Stomach (tissue), 4 donors: ENCODE measurements around the gene OR7G1.

Experiments used
- CTCF ChIP-seq, 7 experiments: fragments of 450-650 bp in 4 of 7; fragments of 200-600 bp in 3 of 7; sonication (generic) in 3 of 7; IDR thresholded peaks; one replicate each; pipeline ENCODE4 v1.5.1; 2016 to 2019; ENCODE audit warnings: antibody characterized with exemption in 7 of 7, control low read depth in 2 of 7, mild to moderate bottlenecking in 1 of 7
- POLR2A ChIP-seq, 4 donors: fragments of 450-650 bp; IDR thresholded peaks; one replicate each; pipeline ENCODE4 v1.6.1; 2016; ENCODE audit warnings: antibody characterized with exemption in 4 of 4, control low read depth in 2 of 4, mild to moderate bottlenecking in 1 of 4, moderate library complexity in 1 of 4
- POLR2AphosphoS5 ChIP-seq, 3 donors: sonication (generic); formaldehyde crosslinking; IDR thresholded peaks; one replicate each; pipeline ENCODE4 v1.6.1; 2016; ENCODE audit warnings: antibody characterized with exemption in 3 of 3

DNA sequence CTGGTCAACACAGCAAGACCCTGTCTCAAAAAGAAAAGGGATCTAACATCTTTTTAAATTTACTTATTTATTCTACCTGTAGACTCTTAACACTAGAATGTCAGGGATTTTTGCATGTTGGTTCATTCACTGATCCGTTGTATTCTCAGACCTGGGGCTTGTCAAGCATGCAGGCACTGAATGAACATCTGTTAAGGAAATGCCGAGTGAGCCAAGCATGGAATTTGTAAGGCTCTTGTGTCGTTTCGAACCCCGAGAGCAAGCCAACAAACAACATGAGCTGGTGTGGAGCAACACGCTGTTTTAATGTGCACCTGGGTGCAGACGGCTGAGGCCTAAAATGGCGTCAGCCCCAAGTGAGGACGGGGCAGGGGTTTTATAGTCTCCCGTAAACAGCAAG lies 38.7 kb downstream of the OR7G1 start:
- TF ChIP-seq CTCF (IDR thresholded peaks at IDR 0.05) (no peak), POLR2A (IDR thresholded peaks at IDR 0.05) (no peak), POLR2AphosphoS5 (IDR thresholded peaks at IDR 0.05) (no peak)
